Endothelial cell of umbilical vein (primary cell): Measurements from ENCODE around the gene PFKP. TPM values are rescaled to one million over a fixed set of nuclear protein-coding genes. Genes with fewer than 3 reads are reported as not detected.

Source experiments
- BruUV-seq: library from RNA; stranded (reverse); fragments of 400-500 nt; replicated peaks from 2 replicates; lab custom pipeline; 2021; lab: Mats Ljungman, UMichigan
- CTCF ChIA-PET: fragments of 300-600, 350-600 bp; sonication (Branson Sonifier 250); formaldehyde crosslinking; loops from one replicate; lab custom pipeline; 2021; ENCODE audit warnings: antibody characterized with exemption, inconsistent platforms; lab: Charles Lee
- POLR2A ChIA-PET: fragments of 300-600, 350-600 bp; sonication (Branson Sonifier 250); formaldehyde crosslinking; loops from one replicate; lab custom pipeline; 2021; ENCODE audit warnings: antibody characterized with exemption, inconsistent platforms; lab: Charles Lee
- DNase-seq: peaks from one replicate; pipeline ENCODE4 v3.0.0-alpha.2; 2011; ENCODE audit warnings: low read depth, low spot score
- FAIRE-seq: peaks from 2 replicates; lab custom pipeline; 2011; peaks lifted over from hg19 to GRCh38; lab: Jason Lieb, UNC
- H2AFZ ChIP-seq: 2 replicates; pipeline ENCODE4 v1.6.0; 2012; ENCODE audit warnings: low read depth, low read length, control low read depth, inconsistent platforms
- H3K27ac ChIP-seq: 2 replicates; pipeline ENCODE4 v1.5.1; 2011; ENCODE audit warnings: low read depth, mild to moderate bottlenecking, control low read depth, low read length, moderate library complexity; ENCODE audit not compliant: insufficient read depth
- H3K27me3 ChIP-seq, 2 experiments: 2 replicates each; pipeline versions ENCODE4 v1.6.0 to v1.6.1; 2011; ENCODE audit warnings: low read length in 2 of 2, mixed read lengths in 1 of 2; ENCODE audit not compliant: control insufficient read depth in 2 of 2, insufficient read depth in 2 of 2
- H3K36me3 ChIP-seq, 2 experiments: 2 replicates in 1 of 2; 3 replicates in 1 of 2; pipeline ENCODE4 v1.5.1; 2011; ENCODE audit warnings: low read length in 2 of 2, mild to moderate bottlenecking in 1 of 2, moderate library complexity in 1 of 2; ENCODE audit not compliant: control insufficient read depth in 2 of 2, insufficient read depth in 2 of 2; ENCODE audit errors: extremely low read depth in 1 of 2
- H3K4me1 ChIP-seq: 3 replicates; pipeline ENCODE4 v1.5.1; 2011; ENCODE audit warnings: mild to moderate bottlenecking, low read length; ENCODE audit not compliant: control insufficient read depth, insufficient read depth; ENCODE audit errors: extremely low read depth
- H3K4me2 ChIP-seq: 2 replicates; pipeline ENCODE4 v1.6.1; 2011; ENCODE audit warnings: low read length, control low read depth, mixed read lengths; ENCODE audit not compliant: insufficient read depth
- H3K4me3 ChIP-seq, 3 experiments: fragments of 200-600 bp in 1 of 3; sonication (generic), shearing (Covaris generic) in 1 of 3; replicated peaks in 1 of 3; 2 replicates each; pipeline ENCODE4 v1.5.1; 2011 to 2016; ENCODE audit warnings: control low read depth in 3 of 3, low read length in 3 of 3, mild to moderate bottlenecking in 2 of 3, inconsistent platforms in 1 of 3, low read depth in 1 of 3, moderate library complexity in 1 of 3; ENCODE audit not compliant: insufficient read depth in 1 of 3
- H3K79me2 ChIP-seq: 2 replicates; pipeline ENCODE4 v1.6.0; 2012; ENCODE audit warnings: low read length, inconsistent platforms; ENCODE audit not compliant: control insufficient read depth, insufficient read depth
- H3K9ac ChIP-seq: replicated peaks from 2 replicates; pipeline ENCODE3; 2011; ENCODE audit warnings: low read length, control low read depth; ENCODE audit not compliant: insufficient read depth; ENCODE audit errors: extremely low read depth
- H3K9me1 ChIP-seq: replicated peaks from 3 replicates; pipeline ENCODE4 v1.6.0; 2011; ENCODE audit warnings: mild to moderate bottlenecking, low read length; ENCODE audit not compliant: control insufficient read depth, insufficient read depth; ENCODE audit errors: extremely low read depth
- H3K9me3 ChIP-seq: replicated peaks from 2 replicates; pipeline ENCODE4 v1.5.1; 2012; ENCODE audit warnings: low read length, inconsistent platforms; ENCODE audit not compliant: control insufficient read depth, insufficient read depth
- H4K20me1 ChIP-seq: replicated peaks from 2 replicates; pipeline ENCODE3; 2011; ENCODE audit warnings: mild to moderate bottlenecking, low read length; ENCODE audit not compliant: control insufficient read depth, insufficient read depth; ENCODE audit errors: extremely low read depth
- CTCF ChIP-seq, 2 donors: IDR thresholded peaks; 1 replicate in 1 of 2; 2 replicates in 1 of 2; pipeline ENCODE4 v1.5.1; 2011; ENCODE audit warnings: low read length in 2 of 2, mild to moderate bottlenecking in 2 of 2, moderate library complexity in 2 of 2, control low read depth in 1 of 2, inconsistent platforms in 1 of 2, low read depth in 1 of 2; ENCODE audit not compliant: insufficient read depth in 1 of 2; ENCODE audit errors: extremely low read depth in 1 of 2
- EZH2 ChIP-seq: IDR thresholded peaks from 2 replicates; pipeline ENCODE4 v1.6.1; 2012; ENCODE audit warnings: borderline replicate concordance, low read depth, mild to moderate bottlenecking, moderate library complexity, low read length, inconsistent platforms; ENCODE audit not compliant: severe bottlenecking
- FOS ChIP-seq: IDR thresholded peaks from 2 replicates; pipeline ENCODE4 v1.6.1; 2011; ENCODE audit warnings: mild to moderate bottlenecking, low read length, moderate library complexity, borderline replicate concordance; ENCODE audit not compliant: insufficient read depth
- GATA2 ChIP-seq: IDR thresholded peaks from 2 replicates; pipeline ENCODE4 v1.7.0; 2011; ENCODE audit warnings: low read depth, mild to moderate bottlenecking, moderate library complexity, mixed read lengths, low read length; ENCODE audit not compliant: insufficient read length, insufficient read depth
- JUN ChIP-seq: IDR thresholded peaks from 2 replicates; pipeline ENCODE4 v1.6.1; 2011; ENCODE audit warnings: borderline replicate concordance, low read depth; ENCODE audit not compliant: insufficient read length, insufficient read depth
- MAX ChIP-seq: IDR thresholded peaks from 2 replicates; pipeline ENCODE4 v1.6.1; 2011; ENCODE audit not compliant: insufficient read depth, insufficient read length
- MYC ChIP-seq: IDR thresholded peaks from one replicate; pipeline ENCODE4 v1.6.1; 2011; ENCODE audit warnings: mild to moderate bottlenecking, low read depth, low read length
- POLR2A ChIP-seq: IDR thresholded peaks from 2 replicates; pipeline ENCODE4 v1.6.1; 2012; ENCODE audit warnings: low read depth, mild to moderate bottlenecking, control low read depth, low read length
- POLR2AphosphoS5 ChIP-seq: IDR thresholded peaks from 2 replicates; pipeline ENCODE4 v1.6.1; 2012; ENCODE audit warnings: low read depth, mild to moderate bottlenecking, control low read depth, low read length, moderate library complexity; ENCODE audit not compliant: insufficient read depth
- dilution Hi-C: fragments of 300-500 bp; cut with MboI; formaldehyde crosslinking; loops from one replicate; pipeline ENCODE4 v1.15.0; 2019; ENCODE audit warnings: low sequenced_read_pairs; ENCODE audit not compliant: extremely low pct_ligation_motif_present
- intact Hi-C: fragments of 100-400 bp; cut with micrococcal nuclease; formaldehyde crosslinking; loops from one replicate; pipeline ENCODE4 v1.10.0; 2022
- polyA plus RNA-seq, 4 experiments: library from polyadenylated mRNA; depleted of rRNA in 3 of 4; stranded (reverse) in 3 of 4; unstranded in 1 of 4; fragments of >200 nt; gene quantifications; 2 replicates each; pipeline versions ENCODE4 v1.2.1 to v1.2.3, GENCODE V29; 2011 to 2012; ENCODE audit warnings: missing spikeins in 1 of 4
- total RNA-seq: library from RNA; stranded (reverse); gene quantifications from 2 replicates; pipeline ENCODE4 v1.2.3, GENCODE V29; 2021

Gene PFKP
- total and polyA plus RNA-seq, 2 donors (not counting 3 experiments of a cell fraction or from before 2014, with no cell fraction given): 185 to 359 TPM

- Histone ChIP-seq H3K9ac (no peak overlapping the region), H3K79me2 (peaks cover 30% of the 10 kb centered on the region), H3K9me1 (no peaks in the 10 kb centered on the region), H3K36me3 (peaks cover 38 to 64% of the 10 kb centered on the region in 2 experiments), H3K4me3 (no peak overlapping the region), H3K27me3 (no peaks in the 10 kb centered on the region), H3K27ac (no peak overlapping the region), H3K9me3 (no peaks in the 10 kb centered on the region), H2AFZ (no peak overlapping the region), H3K4me2 (no peak overlapping the region), H4K20me1 (no peaks in the 10 kb centered on the region), H3K4me1 (peaks cover under 1% of the 10 kb centered on the region)
- TF ChIP-seq POLR2AphosphoS5 (no peak), FOS (no peak), GATA2 (no peak), MYC (no peak), CTCF (IDR thresholded peaks at IDR 0.05; ENCODE audit: extremely low read depth in 1 of 2, insufficient read depth in 1 of 2, low read depth in 1 of 2, low read length in 2 of 2) (no peak), EZH2 (no peak), MAX (no peak), POLR2A (no peak), JUN (no peak)
- BruUV-seq: no TSS peak
- ChIA-PET CTCF (no interaction called here), POLR2A (no interaction called here)
- FAIRE-seq: no peak
- intact Hi-C loops (no loop called here), dilution Hi-C loops (no loop called here)
- no peak for DNase-seq
These were observed 41.3 kb downstream of the PFKP start for GRCh38 chr10:3108575-3109105.
